ENCODE data around the gene UNC13C. TPM values are rescaled to one million over a fixed set of nuclear protein-coding genes. Genes with fewer than 3 reads are reported as not detected.

The UNC13C gene
- total and polyA plus RNA-seq, 7 donors, result 0.51 to 14.4 (median 1.9) TPM; not detected in 1

DNA sequence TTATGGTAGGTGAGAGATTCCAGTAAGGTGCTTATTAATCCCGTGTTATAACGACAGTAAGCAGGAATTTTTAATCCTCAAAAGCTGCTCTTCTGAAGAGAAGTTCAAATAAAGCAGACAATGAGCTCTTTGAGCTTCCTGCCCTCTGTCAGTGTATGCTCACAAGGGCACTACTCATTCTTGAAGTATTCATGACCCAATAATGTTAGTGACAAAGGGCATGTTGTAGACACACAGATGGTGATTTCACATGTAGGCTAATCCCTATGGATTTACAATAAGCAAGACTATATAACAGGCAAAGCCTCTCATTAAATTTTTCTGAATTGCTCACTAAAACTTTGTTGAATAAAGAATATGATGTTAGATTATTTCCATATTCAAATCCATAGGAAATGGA is 639.9 kb downstream of the UNC13C start:
- H3K27me3 ChIP-seq (ENCODE audit: insufficient read depth in 3 of 3, low read length in 2 of 3), result peaks cover 0 to 2% (median 0%) of the 10 kb centered on the region in 3 donors
- no peaks in the 10 kb centered on the region for H3K9me3 ChIP-seq
- ATAC-seq (no peak), DNase-seq (no peak)
- intact Hi-C loops (cut with DNase I), result no loop called here
- TF ChIP-seq, protein P1, sequence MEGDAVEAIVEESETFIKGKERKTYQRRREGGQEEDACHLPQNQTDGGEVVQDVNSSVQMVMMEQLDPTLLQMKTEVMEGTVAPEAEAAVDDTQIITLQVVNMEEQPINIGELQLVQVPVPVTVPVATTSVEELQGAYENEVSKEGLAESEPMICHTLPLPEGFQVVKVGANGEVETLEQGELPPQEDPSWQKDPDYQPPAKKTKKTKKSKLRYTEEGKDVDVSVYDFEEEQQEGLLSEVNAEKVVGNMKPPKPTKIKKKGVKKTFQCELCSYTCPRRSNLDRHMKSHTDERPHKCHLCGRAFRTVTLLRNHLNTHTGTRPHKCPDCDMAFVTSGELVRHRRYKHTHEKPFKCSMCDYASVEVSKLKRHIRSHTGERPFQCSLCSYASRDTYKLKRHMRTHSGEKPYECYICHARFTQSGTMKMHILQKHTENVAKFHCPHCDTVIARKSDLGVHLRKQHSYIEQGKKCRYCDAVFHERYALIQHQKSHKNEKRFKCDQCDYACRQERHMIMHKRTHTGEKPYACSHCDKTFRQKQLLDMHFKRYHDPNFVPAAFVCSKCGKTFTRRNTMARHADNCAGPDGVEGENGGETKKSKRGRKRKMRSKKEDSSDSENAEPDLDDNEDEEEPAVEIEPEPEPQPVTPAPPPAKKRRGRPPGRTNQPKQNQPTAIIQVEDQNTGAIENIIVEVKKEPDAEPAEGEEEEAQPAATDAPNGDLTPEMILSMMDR (IDR thresholded peaks at IDR 0.05), result no peak
- WGBS, 3 donors, result 50 to 60% (median 53%) methylated on average over 2 of the region's 2 CpGs
- H3K4me3 ChIP-seq, result no peak overlapping the region
- H3K4me1 ChIP-seq, result no peaks in the 10 kb centered on the region
- H3K27ac ChIP-seq, result no peak overlapping the region
- no peaks in the 10 kb centered on the region for H3K36me3 ChIP-seq (ENCODE audit: insufficient read depth in 1 of 2, low read depth in 1 of 2)

DNA sequence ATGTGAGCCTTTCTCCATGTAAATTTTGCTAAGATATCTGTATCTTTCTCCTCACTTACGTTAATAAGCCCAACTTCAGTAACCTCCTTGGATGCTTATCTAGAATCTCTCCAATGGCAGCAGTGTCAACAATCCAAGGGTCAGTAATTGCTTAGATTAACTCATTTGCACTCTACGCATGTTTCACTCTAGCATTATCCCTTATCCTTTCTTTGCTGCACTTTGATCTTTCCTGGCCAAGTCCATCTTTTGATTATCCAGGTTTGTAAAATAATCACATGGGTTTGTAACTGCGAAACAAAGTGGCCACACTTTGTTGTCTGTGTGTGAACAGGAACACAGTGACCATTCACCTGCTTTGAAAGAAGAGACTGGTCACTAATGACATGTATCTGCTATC is 640.9 kb downstream of the UNC13C start:
- no peak for DNase-seq

GRCh38 chr15:54620916-54621315 is 642.7 kb downstream of the UNC13C start:
- intact Hi-C loops (cut with DNase I), result no loop called here
- Histone ChIP-seq H3K27ac (no peak overlapping the region), H3K27me3 (ENCODE audit: insufficient read depth in 3 of 3, low read length in 2 of 3) (peaks cover 0 to 2% (median 0%) of the 10 kb centered on the region in 3 donors), H3K9me3 (no peaks in the 10 kb centered on the region), H3K4me3 (no peak overlapping the region), H3K36me3 (ENCODE audit: insufficient read depth in 1 of 2, low read depth in 1 of 2) (no peaks in the 10 kb centered on the region), H3K4me1 (no peaks in the 10 kb centered on the region)
- ATAC-seq (no peak), DNase-seq (no peak)
- TF ChIP-seq, protein P1 (IDR thresholded peaks at IDR 0.05), result no peak
- WGBS, 3 donors, result 82 to 89% (median 83%) methylated on average over 3 of the region's 3 CpGs

More for the DNA sequence above, 640.9 kb downstream of the UNC13C start:
- H3K36me3 ChIP-seq (ENCODE audit: insufficient read depth in 1 of 2, low read depth in 1 of 2), result no peaks in the 10 kb centered on the region
- 56 to 66% (median 64%) methylated on average over 3 of the region's 3 CpGs for WGBS, 3 donors
- no peaks in the 10 kb centered on the region for H3K9me3 ChIP-seq
- intact Hi-C loops (cut with DNase I), result no loop called here
- TF ChIP-seq, protein P1 (IDR thresholded peaks at IDR 0.05), result no peak
- no peak for ATAC-seq
- peaks cover 0 to 2% (median 0%) of the 10 kb centered on the region in 3 donors for H3K27me3 ChIP-seq (ENCODE audit: insufficient read depth in 3 of 3, low read length in 2 of 3)
- H3K27ac ChIP-seq, result no peak overlapping the region
- no peaks in the 10 kb centered on the region for H3K4me1 ChIP-seq
- H3K4me3 ChIP-seq, result no peak overlapping the region

GRCh38 chr15:54636147-54636546 is 657.9 kb downstream of the UNC13C start:
- no peak for DNase-seq
- H3K27ac ChIP-seq, result no peak overlapping the region
- intact Hi-C loops (cut with DNase I), result no loop called here
- no peaks in the 10 kb centered on the region for H3K4me1 ChIP-seq
- H3K27me3 ChIP-seq (ENCODE audit: insufficient read depth in 3 of 3, low read length in 2 of 3), result no peaks in the 10 kb centered on the region
- no peak overlapping the region for H3K4me3 ChIP-seq
- TF ChIP-seq, protein P1 (IDR thresholded peaks at IDR 0.05), result no peak
- no peaks in the 10 kb centered on the region for H3K9me3 ChIP-seq
- 95 to 98% (median 98%) methylated on average over 4 of the region's 4 CpGs for WGBS, 3 donors
- no peak for ATAC-seq
- H3K36me3 ChIP-seq (ENCODE audit: insufficient read depth in 1 of 2, low read depth in 1 of 2), result no peaks in the 10 kb centered on the region

DNA sequence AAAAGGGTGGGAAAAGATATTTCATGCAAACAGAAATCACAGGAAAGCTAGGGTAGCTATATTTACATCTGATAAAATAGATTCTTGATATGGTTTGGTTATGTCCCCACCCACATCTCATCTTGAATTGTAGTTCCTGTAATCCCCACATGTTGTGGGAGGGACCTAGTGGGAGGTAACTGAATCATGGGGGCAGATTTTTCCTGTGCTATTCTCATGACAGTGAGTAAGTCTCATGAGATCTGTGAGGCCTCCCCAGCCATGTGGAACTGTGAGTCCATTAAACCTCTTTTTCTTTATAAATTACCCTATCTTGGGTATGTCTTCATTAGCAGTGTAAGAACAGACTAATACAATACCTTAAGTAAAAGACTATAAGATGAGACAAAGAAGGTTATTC is 660.4 kb downstream of the UNC13C start:
- DNase-seq (no peak), ATAC-seq (no peak)
- TF ChIP-seq, protein P1 (IDR thresholded peaks at IDR 0.05), result no peak

More for the DNA sequence above, 660.4 kb downstream of the UNC13C start:
- H3K9me3 ChIP-seq, result no peaks in the 10 kb centered on the region
- no peak overlapping the region for H3K4me3 ChIP-seq
- H3K4me1 ChIP-seq, result no peaks in the 10 kb centered on the region
- H3K36me3 ChIP-seq (ENCODE audit: insufficient read depth in 1 of 2, low read depth in 1 of 2), result no peaks in the 10 kb centered on the region
- no peak overlapping the region for H3K27ac ChIP-seq
- no peaks in the 10 kb centered on the region for H3K27me3 ChIP-seq (ENCODE audit: insufficient read depth in 3 of 3, low read length in 2 of 3)
- intact Hi-C loops (cut with DNase I), result no loop called here
